ENCODE results near the gene ECE1. TPM values are rescaled to one million over a fixed set of nuclear protein-coding genes. Genes with fewer than 3 reads are reported as not detected.

Gene ECE1
- total and polyA plus RNA-seq, 9 donors = 37.3 to 313 (median 119) TPM

GRCh38 chr1:21272540-21272939, 17.7 kb downstream of the ECE1 start:
- H3K4me3 ChIP-seq = no peak overlapping the region
- no peak for DNase-seq
- peak overlapping the region in 1 of 2 donors; percentile 19 for H3K27ac ChIP-seq
- TF ChIP-seq EP300 (IDR thresholded peaks at IDR 0.05) = no peak
- no peak for TF ChIP-seq CTCF (IDR thresholded peaks at IDR 0.05)
- TF ChIP-seq POLR2A (IDR thresholded peaks at IDR 0.05) = no peak
- H3K4me1 ChIP-seq (ENCODE audit: insufficient read depth) = peaks cover 26% of the 10 kb centered on the region
- intact Hi-C loops (cut with DNase I) = no loop called here
- no peaks in the 10 kb centered on the region for H3K9me3 ChIP-seq
- no peaks in the 10 kb centered on the region for H3K27me3 ChIP-seq
- H3K36me3 ChIP-seq = no peaks in the 10 kb centered on the region
- 84 to 90% (median 86%) methylated on average over 8 of the region's 8 CpGs for WGBS, 3 donors

GRCh38 chr1:21271550-21271949, 18.7 kb downstream of the ECE1 start:
- no peaks in the 10 kb centered on the region for H3K27me3 ChIP-seq
- intact Hi-C loops (cut with DNase I) = no loop called here
- H3K4me3 ChIP-seq = no peak overlapping the region
- H3K4me1 ChIP-seq (ENCODE audit: insufficient read depth) = peaks cover 17% of the 10 kb centered on the region
- DNase-seq = no peak
- H3K9me3 ChIP-seq = no peaks in the 10 kb centered on the region
- no peak overlapping the region for H3K27ac ChIP-seq
- WGBS, 3 donors = 59 to 78% (median 75%) methylated on average over 6 of the region's 6 CpGs
- TF ChIP-seq CTCF (IDR thresholded peaks at IDR 0.05) = no peak
- no peak for TF ChIP-seq EP300 (IDR thresholded peaks at IDR 0.05)
- no peak for TF ChIP-seq POLR2A (IDR thresholded peaks at IDR 0.05)
- no peaks in the 10 kb centered on the region for H3K36me3 ChIP-seq

- intact Hi-C loops (cut with DNase I) = no loop called here
These were observed 20.1 kb downstream of the ECE1 start for GRCh38 chr1:21270086-21270689.

GRCh38 chr1:21269461-21270085, 20.7 kb downstream of the ECE1 start:
- Histone ChIP-seq H3K27ac (peak overlapping the region in 1 of 2 donors; percentile 53), H3K36me3 (no peaks in the 10 kb centered on the region), H3K4me1 (ENCODE audit: insufficient read depth) (peaks cover 17% of the 10 kb centered on the region), H3K27me3 (no peaks in the 10 kb centered on the region), H3K4me3 (no peak overlapping the region), H3K9me3 (no peaks in the 10 kb centered on the region)
- 23 to 44% (median 25%) methylated on average over 7 of the region's 7 CpGs for WGBS, 3 donors
- intact Hi-C loops (cut with DNase I) = loop anchor here in 1 of 4 donors (5.0 kb wide), 1 partner anchor 73 kb away; no protein-coding TSS in a partner anchor
- TF ChIP-seq CTCF (IDR thresholded peaks at IDR 0.05) = no peak
- TF ChIP-seq POLR2A (IDR thresholded peaks at IDR 0.05) = no peak
- TF ChIP-seq EP300 (IDR thresholded peaks at IDR 0.05) = no peak
- DNase-seq = peak; percentile 60 to 82 (median 70)

More at GRCh38 chr1:21270086-21270689, 20.1 kb downstream of the ECE1 start:
- Histone ChIP-seq H3K9me3 (no peaks in the 10 kb centered on the region), H3K27me3 (no peaks in the 10 kb centered on the region), H3K27ac (peak overlapping the region in 1 of 2 donors; percentile 53), H3K36me3 (no peaks in the 10 kb centered on the region), H3K4me1 (ENCODE audit: insufficient read depth) (peaks cover 17% of the 10 kb centered on the region), H3K4me3 (no peak overlapping the region)
- DNase-seq = peak in 3 of 5 donors; percentile 59 to 74 (median 71)
- WGBS, 3 donors = 68 to 82% (median 78%) methylated on average over 9 of the region's 9 CpGs
- peak in 2 of 3 donors; percentile 36 to 44 for TF ChIP-seq CTCF (IDR thresholded peaks at IDR 0.05)
- no peak for TF ChIP-seq EP300 (IDR thresholded peaks at IDR 0.05)
- TF ChIP-seq POLR2A (IDR thresholded peaks at IDR 0.05) = no peak

Data from ovary (tissue), 9 donors.